Cerebellar nuclear complex (tissue), 1 donor: ENCODE data around the gene VARS2.

ENCODE experiments used
- DNase-seq, 2 experiments: peaks; one replicate each; lab custom pipeline; 2025; lab: John Stamatoyannopoulos, UW

VARS2 gene

DNA sequence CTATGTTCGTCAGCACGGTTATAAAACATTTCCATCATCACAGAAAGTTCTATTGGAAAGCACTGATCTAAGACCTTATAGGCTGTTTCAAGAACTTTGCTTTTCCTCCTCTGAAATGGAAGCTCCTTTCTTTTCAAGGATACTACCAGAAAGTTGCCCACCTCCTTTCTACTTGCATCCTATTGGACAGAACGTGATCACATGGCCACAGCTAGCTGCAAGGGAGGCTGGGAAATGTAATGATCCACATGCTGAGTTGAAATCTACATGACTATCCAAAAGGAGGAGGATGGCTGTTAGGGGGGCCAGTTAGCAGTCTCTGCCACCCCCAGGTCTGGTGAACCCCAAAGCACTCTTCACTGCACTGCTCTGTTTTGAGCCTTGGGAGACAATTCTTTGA lies 14.6 kb downstream of the VARS2 start:
- no peak for DNase-seq

DNA sequence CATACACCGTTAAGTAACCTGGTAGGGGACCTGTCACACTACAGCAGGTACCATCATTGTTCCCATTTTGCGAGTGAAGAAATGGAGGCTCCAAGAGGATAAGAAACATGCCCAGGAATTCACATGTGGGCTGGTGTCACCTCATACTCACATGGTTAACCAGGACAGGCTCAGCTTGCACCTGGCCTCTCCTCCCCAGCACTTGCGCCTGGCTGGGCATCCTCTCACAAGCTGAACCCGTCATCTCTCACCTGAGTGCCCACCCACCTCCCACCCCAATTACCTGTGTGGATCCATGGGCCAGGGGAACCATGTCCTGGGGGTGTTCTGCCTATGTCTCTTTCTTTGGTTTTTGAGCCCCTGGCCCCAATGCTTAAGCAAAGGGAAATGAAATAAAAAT lies 16.5 kb downstream of the VARS2 start:
- no peak for DNase-seq

DNA sequence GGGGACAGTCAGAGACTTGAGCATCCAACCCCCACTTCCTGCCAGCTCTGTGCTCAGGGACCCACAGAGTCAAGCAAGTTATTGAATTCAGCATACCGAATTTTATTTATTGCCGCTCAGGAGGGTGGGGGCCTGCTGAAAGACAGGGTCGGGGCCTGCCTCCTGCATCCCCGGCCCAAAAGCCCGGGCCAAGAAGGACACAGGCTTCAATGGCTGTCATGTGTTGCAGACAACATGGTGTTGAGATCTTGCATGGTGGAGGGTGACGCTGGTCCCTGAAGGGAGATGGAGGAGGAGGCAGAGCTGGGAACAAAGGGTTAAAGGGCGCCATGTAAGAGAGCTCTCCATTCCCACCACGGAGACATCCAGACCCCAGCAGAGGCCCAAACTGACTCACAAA lies 17.2 kb downstream of the VARS2 start:
- DNase-seq: no peak

DNA sequence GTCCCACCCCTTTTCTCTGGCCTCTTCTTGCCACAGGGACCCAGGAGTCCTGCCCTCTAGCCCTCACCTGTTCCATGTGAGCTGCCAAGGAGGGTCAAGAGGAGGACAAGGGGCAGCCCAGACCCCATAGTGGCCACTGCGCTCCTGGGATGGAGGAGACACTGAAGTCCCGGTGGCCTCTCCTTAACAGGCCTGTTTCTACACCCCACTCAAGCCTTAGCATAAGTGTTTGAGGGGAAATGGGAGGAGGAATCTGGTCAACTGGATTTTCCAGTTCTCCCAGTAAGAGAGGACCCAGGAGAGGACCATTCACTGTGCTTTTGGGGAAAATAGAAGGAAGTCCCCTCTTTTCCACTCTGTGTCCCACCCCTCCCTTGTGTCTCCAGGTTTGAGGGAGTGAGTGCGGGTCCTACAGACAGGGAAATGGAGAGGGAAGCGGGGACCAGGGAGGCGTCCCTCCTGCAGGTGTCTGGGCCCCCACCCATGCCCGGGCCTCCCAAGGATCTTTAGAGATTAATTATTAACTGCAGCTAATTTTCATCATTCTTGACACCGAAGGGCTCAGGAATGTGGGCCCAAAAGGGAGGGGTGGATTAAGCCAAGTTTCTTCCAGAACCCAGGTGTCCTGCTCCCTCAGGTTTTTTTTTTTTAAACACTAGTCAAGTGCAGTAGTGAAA lies 18.1 kb downstream of the VARS2 start, which contains the start of gene SFTA2:
TSS of gene SFTA2 (minus strand) at position 202 of the 677 bp plus-strand sequence. CDS start at position 128, 74 bp downstream.
- DNase-seq: no peak

DNA sequence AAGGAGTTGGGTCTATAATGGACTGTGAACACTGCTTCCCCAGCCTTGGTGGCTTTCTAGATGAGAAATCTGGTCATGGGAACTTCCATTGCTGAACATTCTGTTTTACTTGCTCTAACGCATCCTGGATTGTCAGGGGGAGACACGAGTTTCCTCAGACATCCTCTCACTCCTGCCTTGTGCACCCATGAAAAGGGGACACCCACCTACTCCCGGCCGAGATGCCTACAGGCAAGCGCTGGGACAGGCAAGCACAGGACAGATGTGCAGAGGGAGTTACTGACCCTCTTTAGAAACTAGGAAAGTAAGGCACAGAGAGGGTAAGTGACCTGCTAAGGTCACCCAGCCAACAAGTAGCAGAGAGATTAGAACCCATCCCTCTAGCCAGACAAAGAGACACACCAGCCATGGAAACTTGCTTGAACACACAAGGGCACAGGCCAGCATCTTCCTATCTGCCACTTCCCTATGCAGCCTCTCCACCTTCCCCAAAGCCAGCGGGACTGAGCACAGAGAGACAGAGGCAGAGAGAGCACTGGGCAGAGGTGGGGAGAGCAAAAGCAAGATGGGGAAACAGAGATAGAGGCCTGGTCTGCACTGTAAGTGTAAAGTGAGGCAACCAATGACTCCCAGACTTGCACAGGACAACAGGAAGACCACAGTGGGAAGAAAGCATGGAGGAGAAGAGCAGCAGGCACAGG lies 18.8 kb downstream of the VARS2 start:
- no peak for DNase-seq

DNA sequence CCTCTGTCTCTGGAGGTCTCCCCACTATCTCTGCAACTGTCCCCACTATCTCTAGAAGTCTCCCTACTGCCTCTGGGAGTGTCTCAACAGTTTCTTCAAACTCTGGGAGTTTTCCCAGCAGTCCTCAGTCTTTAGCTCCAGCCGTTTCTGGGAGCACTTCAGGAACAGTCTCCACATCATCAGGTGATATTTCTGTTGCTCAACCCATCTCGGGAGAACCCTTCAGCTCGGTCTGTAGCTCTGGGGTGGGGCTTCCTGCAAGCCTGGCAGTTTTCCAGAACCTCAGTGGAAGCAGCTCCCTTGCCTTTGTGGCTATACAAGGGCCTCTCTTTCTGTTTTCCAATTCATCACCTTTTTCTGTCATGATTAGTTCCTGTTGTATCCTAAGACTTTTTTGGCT lies 21.0 kb downstream of the VARS2 start:
- DNase-seq: no peak

DNA sequence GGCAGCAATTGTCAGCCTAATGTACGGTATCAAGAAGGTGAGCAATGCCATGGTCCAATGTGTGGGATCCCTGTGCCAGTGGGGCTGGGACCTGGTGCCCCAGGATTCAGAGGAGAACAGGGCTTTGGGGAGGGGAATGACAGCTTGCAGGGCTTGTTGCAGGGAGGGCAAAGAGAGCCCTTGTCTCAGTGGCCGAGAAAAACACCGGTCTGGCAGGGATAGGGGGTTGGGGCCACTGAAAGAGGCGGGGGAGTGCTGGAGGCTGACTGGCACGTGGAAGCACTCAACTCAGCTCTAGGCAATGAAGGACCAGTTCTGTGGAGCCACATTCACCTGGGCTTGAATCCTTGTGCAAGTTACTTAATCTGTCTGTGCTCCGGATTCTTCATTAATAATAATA lies 23.2 kb downstream of the VARS2 start:
- no peak for DNase-seq

DNA sequence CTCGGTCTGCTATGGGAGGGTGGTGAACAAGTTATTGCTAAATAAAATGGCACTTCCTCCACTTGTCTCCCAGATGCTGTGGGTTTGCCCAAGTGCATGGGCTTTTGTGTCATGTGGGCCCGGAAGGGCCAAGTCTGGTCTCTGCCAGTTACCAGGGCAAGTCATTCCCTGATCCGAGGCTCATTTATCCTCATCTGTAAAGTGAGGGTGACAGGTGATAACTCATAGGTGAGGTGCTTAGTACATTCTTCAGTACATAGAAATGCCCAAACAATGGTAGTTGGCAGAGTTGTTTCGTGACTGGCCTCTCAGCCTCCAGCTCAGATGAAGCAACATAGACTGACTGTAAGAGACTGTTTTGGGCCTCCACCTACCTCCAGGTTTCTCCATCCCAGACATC lies 24.7 kb downstream of the VARS2 start:
- DNase-seq: no peak

DNA sequence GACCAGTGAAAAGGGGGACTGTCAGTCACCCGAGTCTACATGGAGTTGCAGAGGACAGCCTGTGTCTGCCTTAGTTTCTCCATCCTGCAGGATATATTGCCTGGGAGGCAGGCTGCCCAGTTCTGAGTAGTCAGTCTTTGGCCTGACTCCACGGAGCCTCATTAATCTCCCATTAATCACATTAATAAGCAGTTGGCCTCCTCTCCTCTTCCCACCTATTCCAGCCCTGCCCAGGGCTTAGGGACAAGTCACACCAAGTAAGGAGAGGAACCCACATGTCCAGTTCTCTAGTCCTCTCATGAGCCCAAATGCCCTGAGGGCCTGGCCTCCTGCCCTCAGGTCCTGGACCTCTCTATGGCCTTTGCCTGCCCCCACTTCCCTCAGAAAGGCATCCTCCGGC lies 25.4 kb downstream of the VARS2 start:
- DNase-seq: no peak

DNA sequence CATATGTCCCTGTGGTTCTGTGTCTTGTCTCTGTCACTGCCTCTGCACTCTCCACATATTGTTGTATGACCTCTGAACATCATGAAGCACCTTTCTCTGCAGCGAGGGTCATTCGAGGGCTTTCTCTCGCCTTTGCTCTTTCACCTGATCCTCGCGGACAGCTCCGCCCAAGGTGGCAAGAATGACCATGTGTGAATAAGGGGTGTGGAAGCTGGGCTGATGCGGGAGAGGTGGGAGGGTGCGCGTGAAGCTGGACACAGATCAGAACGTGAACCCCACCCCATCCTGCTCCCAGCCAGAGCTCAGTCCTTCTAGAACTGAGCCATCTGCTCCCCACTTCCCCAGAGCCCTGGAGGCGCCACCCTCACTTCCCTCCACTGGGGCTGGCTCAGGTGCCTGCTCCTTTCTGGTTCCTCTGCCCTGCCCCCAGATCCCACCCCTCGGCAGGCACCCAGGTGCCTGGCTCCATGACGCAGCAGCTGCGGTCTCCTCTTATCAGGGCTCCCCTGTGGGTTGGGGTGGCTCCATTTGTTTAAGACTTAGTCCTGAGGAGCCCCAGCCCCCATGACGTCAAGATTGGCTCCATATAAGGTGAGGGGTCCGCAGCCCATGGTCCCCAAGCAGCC lies 26.4 kb downstream of the VARS2 start, which contains the start of gene MUCL3:
TSS of gene MUCL3 (plus strand) at position 613 of the 626 bp plus-strand sequence. CDS start 27 bp downstream, outside the sequence.
- no peak for DNase-seq

DNA sequence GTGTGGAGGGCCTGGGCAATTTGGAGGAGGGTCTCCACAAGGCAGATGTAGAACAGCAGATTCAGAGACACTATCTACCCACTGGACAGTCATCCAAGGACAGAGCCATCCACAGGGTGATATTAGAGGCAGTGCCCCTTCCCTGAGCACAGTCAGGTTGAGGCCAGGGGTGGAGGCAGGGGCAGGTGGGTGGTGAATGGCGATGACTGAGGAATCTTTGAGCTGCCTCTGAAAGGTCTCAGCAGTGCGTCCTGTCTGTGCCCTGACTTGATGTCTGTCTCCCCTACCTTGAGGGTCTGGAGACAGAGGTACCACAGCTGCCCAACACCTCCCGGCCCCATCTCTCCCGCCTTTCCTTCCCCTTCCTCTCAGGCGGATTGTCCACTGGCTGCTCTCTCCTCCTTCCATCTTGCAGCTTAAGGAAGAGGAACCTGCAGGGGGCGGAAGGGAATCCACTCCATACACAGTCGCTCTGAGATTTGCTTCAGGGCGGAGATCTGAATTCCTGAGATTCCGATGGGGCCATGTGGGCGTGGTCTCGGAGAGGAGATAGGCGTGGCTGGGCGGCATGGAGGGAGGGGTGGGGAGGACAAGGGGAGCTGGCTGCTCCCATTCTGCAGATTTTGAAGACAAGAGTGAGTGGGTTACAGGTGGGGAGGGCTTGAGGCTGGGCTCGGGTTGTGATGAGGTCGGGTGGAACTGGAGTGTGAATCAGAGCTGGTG lies 28.5 kb downstream of the VARS2 start:
- no peak for DNase-seq

DNA sequence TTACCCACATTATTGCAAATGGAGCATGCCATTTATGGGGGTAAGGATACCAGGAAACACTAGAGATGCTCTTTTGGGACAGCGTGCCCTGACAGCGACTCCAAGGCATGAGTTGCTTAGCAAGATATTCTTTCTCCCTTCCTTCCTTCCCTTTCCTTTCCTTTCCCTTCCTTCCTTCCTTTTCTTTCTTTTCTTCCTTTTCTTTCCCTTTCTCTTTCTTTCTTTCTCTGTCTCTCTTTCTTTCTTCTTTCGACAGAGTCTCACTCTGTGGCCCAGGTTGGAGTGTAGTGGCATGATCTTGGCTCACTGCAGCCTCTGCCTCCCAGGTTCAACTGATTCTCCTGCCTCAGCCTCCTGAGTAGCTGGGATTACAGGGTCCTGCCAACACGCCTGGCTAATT lies 30.0 kb downstream of the VARS2 start:
- DNase-seq: no peak

DNA sequence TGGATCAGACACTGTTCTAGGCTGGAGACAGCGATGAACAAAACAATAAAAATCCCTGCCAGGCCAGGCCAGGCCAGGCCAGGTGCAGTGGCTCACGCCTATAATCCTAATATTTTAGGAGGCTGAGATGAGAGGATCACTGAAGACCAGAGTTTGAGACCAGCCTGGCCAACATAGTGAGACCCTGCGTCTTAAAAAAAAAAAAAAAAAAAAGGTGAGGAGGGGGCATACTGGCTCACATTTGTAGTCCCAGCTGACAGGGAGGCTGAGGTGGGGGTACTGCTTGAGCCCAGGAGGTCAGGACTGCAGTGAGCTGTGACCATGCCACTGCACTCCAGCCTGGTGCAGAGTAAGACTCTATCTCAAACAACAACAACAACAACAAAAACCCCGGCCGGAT lies 31.2 kb downstream of the VARS2 start:
- no peak for DNase-seq

DNA sequence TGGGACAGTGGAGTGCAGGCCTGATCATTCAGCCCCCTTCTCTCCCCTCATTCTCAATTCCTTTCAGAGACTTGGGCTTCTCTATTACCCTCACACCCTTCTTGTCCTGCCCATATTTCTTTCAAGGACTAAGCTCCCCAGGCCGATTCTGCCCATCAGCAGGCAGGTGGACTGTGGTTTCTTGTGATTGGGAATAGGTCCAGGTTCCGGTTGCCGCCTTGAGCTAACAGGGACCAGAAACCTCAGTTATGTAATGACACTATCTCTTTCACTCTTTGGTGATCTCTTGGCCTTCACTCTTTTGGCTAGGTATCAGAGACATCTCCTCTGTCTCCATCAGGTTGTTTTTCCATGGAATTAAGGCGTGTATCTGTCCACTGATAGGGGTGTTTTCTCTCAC lies 33.2 kb downstream of the VARS2 start:
- no peak for DNase-seq

DNA sequence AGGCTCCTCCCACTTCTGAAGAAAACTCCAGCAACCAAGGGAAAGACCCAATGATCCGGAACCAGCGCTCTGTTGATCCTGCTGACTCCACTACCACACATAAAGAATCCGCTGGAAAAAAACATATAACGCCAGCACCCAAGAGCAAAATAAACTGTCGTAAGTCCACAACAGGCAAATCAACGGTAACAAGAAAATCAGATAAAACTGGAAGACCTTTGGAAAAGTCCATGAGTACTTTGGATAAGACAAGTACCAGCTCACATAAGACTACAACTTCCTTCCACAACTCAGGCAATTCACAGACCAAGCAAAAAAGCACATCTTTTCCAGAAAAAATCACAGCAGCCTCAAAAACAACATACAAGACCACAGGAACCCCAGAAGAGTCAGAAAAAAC lies 34.8 kb downstream of the VARS2 start:
- DNase-seq: no peak

DNA sequence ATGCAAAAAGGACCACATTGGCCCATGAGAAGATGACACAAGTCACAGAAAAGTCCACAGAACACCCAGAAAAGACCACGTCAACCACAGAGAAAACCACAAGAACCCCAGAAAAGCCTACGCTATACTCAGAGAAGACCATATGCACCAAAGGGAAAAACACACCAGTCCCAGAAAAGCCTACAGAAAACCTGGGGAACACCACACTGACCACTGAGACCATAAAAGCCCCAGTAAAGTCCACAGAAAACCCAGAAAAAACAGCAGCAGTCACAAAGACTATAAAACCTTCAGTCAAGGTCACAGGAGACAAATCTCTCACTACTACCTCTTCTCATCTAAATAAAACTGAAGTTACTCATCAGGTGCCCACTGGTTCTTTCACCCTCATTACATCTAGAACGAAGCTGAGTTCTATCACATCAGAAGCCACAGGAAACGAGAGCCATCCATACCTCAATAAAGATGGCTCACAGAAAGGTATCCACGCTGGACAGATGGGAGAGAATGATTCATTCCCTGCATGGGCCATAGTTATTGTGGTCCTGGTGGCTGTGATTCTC lies 38.0 kb downstream of the VARS2 start:
- no peak for DNase-seq

DNA sequence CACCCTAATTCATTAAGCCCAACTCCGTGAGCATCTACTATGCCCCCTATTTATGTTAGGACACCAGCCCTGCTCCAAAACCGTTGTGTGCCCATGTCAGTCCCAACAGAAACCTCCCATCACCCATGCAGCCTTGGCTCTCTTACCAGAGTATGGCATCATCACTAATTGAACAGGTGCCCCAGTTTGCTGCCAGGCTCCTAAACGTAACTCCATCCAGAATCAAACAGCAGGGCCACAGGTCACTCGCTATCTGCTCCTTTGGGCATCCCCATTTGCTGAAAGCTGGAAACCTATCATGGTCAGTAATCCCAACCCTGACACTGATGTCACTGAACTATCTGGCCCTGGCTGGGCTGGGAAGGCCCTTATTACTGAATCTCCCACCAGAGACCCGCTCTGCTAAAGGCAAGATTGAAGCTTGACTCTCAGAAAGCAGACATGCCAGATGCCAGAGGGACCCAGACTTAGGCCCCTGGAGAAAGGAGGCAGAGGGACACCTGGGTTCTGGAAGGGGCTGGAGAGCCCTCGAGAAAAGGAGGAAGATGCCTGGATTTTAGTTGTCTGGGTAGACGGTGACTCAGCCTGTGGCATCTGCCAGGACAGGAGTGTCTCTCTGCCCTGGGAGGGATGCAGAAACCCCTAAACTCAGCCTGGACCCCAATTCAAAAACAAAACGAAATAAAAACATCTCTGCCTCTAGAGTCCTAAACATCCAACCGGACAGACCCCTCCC lies 40.8 kb downstream of the VARS2 start:
- DNase-seq: no peak

DNA sequence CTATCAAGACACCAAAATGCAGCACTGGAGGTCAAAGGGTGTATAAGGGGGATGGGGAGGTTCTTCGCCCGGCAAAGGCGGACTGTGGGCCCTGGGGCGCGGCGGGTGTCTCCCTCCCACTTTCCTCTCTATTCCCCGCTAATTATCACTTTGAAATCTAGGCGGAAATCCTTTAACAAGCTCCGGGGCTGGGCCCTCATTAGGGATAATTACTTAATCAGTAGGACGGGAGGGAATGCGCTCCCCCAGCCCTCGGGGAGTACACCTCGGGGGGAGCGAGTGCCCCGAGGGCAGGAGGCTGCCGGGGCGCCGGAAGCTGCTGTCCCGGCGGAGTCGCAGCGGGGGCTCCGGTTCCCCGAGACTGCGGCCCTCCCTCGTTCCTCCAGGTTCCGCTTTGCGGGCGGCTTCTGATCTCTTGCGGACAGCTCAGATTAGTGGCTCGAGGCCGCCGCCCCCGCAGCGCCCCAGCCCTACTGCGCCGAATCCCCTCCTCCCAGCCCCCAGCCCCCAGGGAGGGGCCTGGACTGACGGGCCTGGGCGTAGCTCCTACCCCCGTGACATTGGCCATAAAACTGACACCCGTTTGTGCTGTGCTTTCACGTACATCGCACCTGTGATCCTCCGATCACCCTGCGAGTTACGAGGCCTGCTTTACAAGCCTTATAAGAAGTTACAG lies 41.5 kb downstream of the VARS2 start:
- no peak for DNase-seq

DNA sequence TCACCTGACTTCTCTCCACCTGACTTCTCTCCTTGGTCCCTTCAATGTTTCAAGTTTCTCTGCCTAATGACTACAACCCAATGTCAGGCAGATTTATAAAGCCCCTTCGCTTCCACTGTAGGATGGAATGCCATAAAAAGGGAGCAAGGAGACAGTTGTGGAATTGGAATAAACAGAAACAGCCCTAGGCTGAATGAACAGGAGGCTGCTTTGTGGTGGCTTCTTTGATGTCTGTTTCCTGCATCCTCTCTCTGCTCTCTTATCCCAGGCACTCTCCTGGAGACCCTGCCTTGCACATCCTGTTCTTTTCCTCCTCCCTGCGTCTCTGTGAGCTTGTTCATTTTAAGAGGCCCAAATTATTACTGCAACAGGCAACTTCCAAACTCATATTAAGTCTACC lies 43.7 kb downstream of the VARS2 start:
- no peak for DNase-seq

DNA sequence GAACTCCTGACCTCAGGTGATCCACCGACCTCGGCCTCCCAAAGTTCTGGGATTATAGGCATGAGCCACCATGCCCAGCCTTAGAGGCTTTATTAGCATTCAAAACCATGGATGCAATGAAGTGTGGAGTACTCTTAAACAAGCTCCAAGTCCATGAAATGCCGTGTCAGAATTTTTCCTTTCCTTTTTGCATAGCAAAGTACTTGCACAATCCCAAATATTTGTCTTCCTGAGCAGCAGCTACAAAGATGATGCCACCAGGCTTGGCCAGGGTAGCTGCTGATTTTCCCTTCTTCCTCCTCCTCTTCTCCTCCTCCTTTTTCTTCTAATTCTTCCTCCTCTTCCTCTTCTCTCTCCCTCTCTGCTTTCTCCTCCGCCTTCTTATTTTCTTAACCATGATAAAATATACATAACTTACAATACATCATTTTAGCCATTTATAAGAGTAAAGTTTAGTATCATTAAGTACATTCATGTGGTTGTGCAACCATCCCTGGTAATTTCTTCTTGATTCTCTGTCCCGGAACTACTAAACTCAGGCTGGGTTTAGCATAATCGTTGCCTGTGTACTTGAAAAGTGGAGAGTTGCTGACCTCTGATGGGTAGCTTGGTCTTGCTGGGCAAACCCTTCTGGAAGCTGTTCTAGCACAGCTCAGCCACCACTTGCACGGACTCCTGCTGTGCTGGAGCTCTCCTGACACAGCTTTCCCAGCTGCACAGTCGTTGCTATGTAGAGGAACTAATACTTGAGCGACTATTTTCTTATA lies 47.1 kb downstream of the VARS2 start:
- DNase-seq: no peak
